GM21529 (cell line): Measurements from ENCODE around the gene ARHGAP22.
"Not testable (repeated sequence)": the region's sequence is repeated elsewhere in the genome, so short reads cannot be mapped to it uniquely, and the experiment has no call there.

Experiments used
- ATAC-seq: cut with Tn5 transposase; IDR thresholded peaks from one replicate; pipeline ENCODE4 v1.9.1; 2021; ENCODE audit not compliant: unreplicated experiment

The ARHGAP22 gene

GRCh38 chr10:48604991-48605508 lies at the start of gene ARHGAP22:
Gene ARHGAP22 (minus strand): TSS chr10:48605073. CDS start chr10:48604796, 277 bp downstream.
- ATAC-seq, result no peak

GRCh38 chr10:48653944-48654698 lies 49.2 kb upstream of the ARHGAP22 start:
- no peak for ATAC-seq

GRCh38 chr10:48653347-48653746 lies 48.5 kb upstream of the ARHGAP22 start:
- ATAC-seq, result no peak

- ATAC-seq, result no peak
Measured at GRCh38 chr10:48652344-48652743, 47.5 kb upstream of the ARHGAP22 start.

GRCh38 chr10:48651839-48652238 lies 47.0 kb upstream of the ARHGAP22 start:
- no peak for ATAC-seq

GRCh38 chr10:48651293-48651692 lies 46.4 kb upstream of the ARHGAP22 start:
- no peak for ATAC-seq

- ATAC-seq, result no peak
Measured at GRCh38 chr10:48649349-48649944, 44.6 kb upstream of the ARHGAP22 start.

GRCh38 chr10:48648172-48648942 lies 43.5 kb upstream of the ARHGAP22 start:
- no peak for ATAC-seq

GRCh38 chr10:48647073-48647472 lies 42.2 kb upstream of the ARHGAP22 start:
- ATAC-seq, result not testable (repeated sequence)

- ATAC-seq, result no peak
Measured at GRCh38 chr10:48645600-48645999, 40.7 kb upstream of the ARHGAP22 start.

- not testable (repeated sequence) for ATAC-seq
Measured at GRCh38 chr10:48641099-48641690, 36.3 kb upstream of the ARHGAP22 start.

GRCh38 chr10:48640326-48640725 lies 35.5 kb upstream of the ARHGAP22 start:
- ATAC-seq, result no peak

- no peak for ATAC-seq
Measured at GRCh38 chr10:48639632-48640031, 34.8 kb upstream of the ARHGAP22 start.

GRCh38 chr10:48638739-48639527 lies 34.1 kb upstream of the ARHGAP22 start:
- ATAC-seq, result no peak

GRCh38 chr10:48638158-48638557 lies 33.3 kb upstream of the ARHGAP22 start:
- ATAC-seq, result no peak

- no peak for ATAC-seq
Measured at GRCh38 chr10:48636901-48637300, 32.0 kb upstream of the ARHGAP22 start.

GRCh38 chr10:48636231-48636630 lies 31.4 kb upstream of the ARHGAP22 start:
- ATAC-seq, result no peak

- no peak for ATAC-seq
Measured at GRCh38 chr10:48634984-48635557, 30.2 kb upstream of the ARHGAP22 start.

GRCh38 chr10:48634198-48634983 lies 29.5 kb upstream of the ARHGAP22 start:
- ATAC-seq, result peak; percentile 94
